K562 (cell line): ENCODE results near the gene CCDC88A. TPM values are rescaled to one million over a fixed set of nuclear protein-coding genes. Genes with fewer than 3 reads are reported as not detected.

Source experiments
- DDX20 ChIP-seq: fragments of 450-650 bp; IDR thresholded peaks from 2 replicates; pipeline ENCODE4 v1.6.1; 2016; ENCODE audit warnings: missing genetic modification characterization, low read depth, mild to moderate bottlenecking, missing compliant biosample characterization, moderate library complexity
- FOXM1 ChIP-seq, 2 experiments: fragments of 450-650 bp in 1 of 2; sonication (generic) in 1 of 2; formaldehyde crosslinking in 1 of 2; IDR thresholded peaks; 2 replicates each; pipeline versions ENCODE4 v1.6.1 to v1.9.0; 2017 to 2022; ENCODE audit warnings: low read depth in 2 of 2, mild to moderate bottlenecking in 2 of 2, missing genetic modification reagents in 1 of 2, moderate library complexity in 1 of 2
- HMGN3 ChIP-seq: IDR thresholded peaks from 2 replicates; pipeline ENCODE4 v1.6.1; 2011; ENCODE audit warnings: borderline replicate concordance, low read depth, mild to moderate bottlenecking, mixed read lengths, low read length; ENCODE audit not compliant: insufficient read length; ENCODE audit errors: extremely low read depth
- ID3 ChIP-seq, 2 experiments: fragments of 250-450 bp in 1 of 2; fragments of 450-650 bp in 1 of 2; sonication (Bioruptor Pico) in 1 of 2; IDR thresholded peaks; 2 replicates each; pipeline versions ENCODE4 v1.6.1 to v1.8.0; 2016 to 2021; ENCODE audit warnings: mild to moderate bottlenecking in 2 of 2, moderate library complexity in 2 of 2, missing compliant biosample characterization in 1 of 2, missing genetic modification characterization in 1 of 2
- IRF9 ChIP-seq: fragments of 450-650 bp; IDR thresholded peaks from 2 replicates; pipeline ENCODE4 v1.6.1; 2016; ENCODE audit warnings: missing biosample characterization, missing genetic modification characterization
- JUN ChIP-seq, 2 experiments: sonication (generic) in 1 of 2; formaldehyde crosslinking in 1 of 2; IDR thresholded peaks; 2 replicates each; pipeline versions ENCODE4 v1.6.1 to v1.8.0; 2012 to 2022; ENCODE audit warnings: borderline replicate concordance in 2 of 2, mild to moderate bottlenecking in 2 of 2, improper control_type of control experiment in 1 of 2, low read depth in 1 of 2, low read length in 1 of 2, missing genetic modification reagents in 1 of 2
- NR2C1 ChIP-seq, 2 experiments: fragments of 450-650 bp; IDR thresholded peaks; 2 replicates each; pipeline ENCODE4 v1.6.1; 2017; ENCODE audit warnings: mild to moderate bottlenecking in 2 of 2, antibody characterized with exemption in 1 of 2, inconsistent platforms in 1 of 2, missing compliant biosample characterization in 1 of 2, missing genetic modification characterization in 1 of 2
- PTTG1 ChIP-seq: fragments of 450-650 bp; IDR thresholded peaks from 2 replicates; pipeline ENCODE4 v1.6.1; 2016; ENCODE audit warnings: low read depth, mild to moderate bottlenecking, missing genetic modification characterization, missing compliant biosample characterization
- RHOXF2B ChIP-seq: fragments of 250-450 bp; sonication (Bioruptor Pico); conservative IDR thresholded peaks from 2 replicates; pipeline ENCODE4 v1.5.1; 2021
- TSC22D4 ChIP-seq: fragments of 450-650 bp; IDR thresholded peaks from 2 replicates; pipeline ENCODE4 v1.6.1; 2016; ENCODE audit warnings: missing genetic modification characterization, missing biosample characterization, control low read depth
- ZNF592 ChIP-seq: fragments of 450-650 bp; IDR thresholded peaks from 2 replicates; pipeline ENCODE4 v1.6.1; 2017; ENCODE audit warnings: antibody characterized with exemption, mild to moderate bottlenecking
- polyA plus RNA-seq, 8 experiments: library from polyadenylated mRNA; depleted of rRNA in 4 of 8; stranded (reverse) in 5 of 8; unstranded in 3 of 8; fragments of >200 nt; fragmentation: Nextera tagmentation in 2 of 8; fragmentation: Illumina TruSeq in 1 of 8; extraction: Ambion mirVana in 2 of 8; extraction: Trizol in 1 of 8; gene quantifications; 2 replicates each; pipeline versions ENCODE4 v1.2.1 to v1.2.3, GENCODE V29; 2011 to 2014; ENCODE audit warnings: inconsistent platforms in 1 of 8, missing spikeins in 1 of 8
- total RNA-seq, 7 experiments: library from RNA; depleted of rRNA in 6 of 7; stranded (reverse); fragments of >200 nt in 6 of 7; fragmentation: Illumina TruSeq in 2 of 7; extraction: Trizol in 2 of 7; gene quantifications; 2 replicates each; pipeline versions ENCODE4 v1.2.1 to v1.2.3, GENCODE V29; 2011 to 2021; ENCODE audit warnings: low replicate concordance in 1 of 7

Gene CCDC88A
- total and polyA plus RNA-seq, 9 of the 15 experiments (the other 6 are each of a cell fraction or from before 2014, with no cell fraction given): 29.3 to 102 (median 55.6) TPM

GRCh38 chr2:55408098-55408882 lies 11.4 kb downstream of the CCDC88A start (continued):
- TF ChIP-seq JUN (IDR thresholded peaks at IDR 0.05; ENCODE audit: borderline replicate concordance, low read depth, low read length) (no peak), JUN (CRISPR knock-in tag; IDR thresholded peaks at IDR 0.05; ENCODE audit: borderline replicate concordance) (no peak), RHOXF2B (CRISPR knock-in tag) (no peak), TSC22D4 (tag) (no peak), ID3 (CRISPR knock-in tag; IDR thresholded peaks at IDR 0.05) (no peak), ID3 (tag; IDR thresholded peaks at IDR 0.05) (peak; percentile 73), HMGN3 (no peak), PTTG1 (tag) (peak; percentile 63; the same call in 1 of the 2 replicates), DDX20 (tag) (peak; percentile 53; the same call in 1 of the 2 replicates), NR2C1 (IDR thresholded peaks at IDR 0.05) (no peak), NR2C1 (tag; IDR thresholded peaks at IDR 0.05) (peak; percentile 44), IRF9 (peak; percentile 22; the same call in 1 of the 2 replicates), ZNF592 (peak; percentile 73), FOXM1 (IDR thresholded peaks at IDR 0.05; ENCODE audit: low read depth) (no peak), FOXM1 (CRISPR knock-in tag; IDR thresholded peaks at IDR 0.05; ENCODE audit: low read depth) (no peak)
